ENCODE measurements around the gene HAND1.
A peak's percentile ranks its signal among the peaks of the same experiment; 100 is the strongest.

Gene HAND1

GRCh38 chr5:154478224-154478565 is at the start of gene HAND1:
Gene HAND1, minus strand, starts transcription at chr5:154478227. Its CDS starts 219 bp downstream, at chr5:154478008.
- peak; percentile 82 for DNase-seq (ENCODE audit: low spot score)
- no peak for TF ChIP-seq CTCF (conservative IDR thresholded peaks at IDR 0.05; ENCODE audit: low read depth)
- ChIA-PET POLR2A (ENCODE audit: low non-redundant PET) (no interaction called here), CTCF (interaction anchor here (1.4 to 2.9 kb wide), 2 partner anchors 10 to 42 kb away, joined by 7 to 9 read pairs; no protein-coding TSS in a partner anchor)
- no peak within 1 kb of the TSS for H3K27ac ChIP-seq

GRCh38 chr5:154526231-154527226 is 48.5 kb upstream of the HAND1 start:
- DNase-seq (ENCODE audit: low spot score): no peak
- no peak overlapping the region for H3K27ac ChIP-seq
- no peak for TF ChIP-seq CTCF (conservative IDR thresholded peaks at IDR 0.05; ENCODE audit: low read depth)
- POLR2A ChIA-PET (ENCODE audit: low non-redundant PET): no interaction called here
- CTCF ChIA-PET: interaction anchor here (0.7 kb wide), 1 partner anchor 1397 kb away, joined by 3 read pairs; no protein-coding TSS in a partner anchor

GRCh38 chr5:154524859-154525258 is 46.8 kb upstream of the HAND1 start:
- POLR2A ChIA-PET (ENCODE audit: low non-redundant PET): no interaction called here
- no peak overlapping the region for H3K27ac ChIP-seq
- no peak for TF ChIP-seq CTCF (conservative IDR thresholded peaks at IDR 0.05; ENCODE audit: low read depth)
- DNase-seq (ENCODE audit: low spot score): no peak
- CTCF ChIA-PET: interaction anchor here (0.6 to 0.7 kb wide), 2 partner anchors 18 to 679 kb away, joined by 3 to 6 read pairs; no protein-coding TSS in a partner anchor

- peak overlapping the region; percentile 23 for H3K27ac ChIP-seq
- no peak for DNase-seq (ENCODE audit: low spot score)
- no peak for TF ChIP-seq CTCF (conservative IDR thresholded peaks at IDR 0.05; ENCODE audit: low read depth)
- ChIA-PET CTCF (interaction anchor here (0.6 to 1.3 kb wide), 4 partner anchors 11 to 58 kb away, joined by 3 to 4 read pairs (median 4); no protein-coding TSS in a partner anchor), POLR2A (ENCODE audit: low non-redundant PET) (interaction anchor here (0.6 to 0.7 kb wide), 2 partner anchors 210 to 279 kb away, joined by 5 to 11 read pairs; no protein-coding TSS in a partner anchor)
These were observed 46.2 kb upstream of the HAND1 start for GRCh38 chr5:154524181-154524580.

GRCh38 chr5:154523709-154524108 is 45.7 kb upstream of the HAND1 start:
- ChIA-PET CTCF (interaction anchor here (0.7 to 1.3 kb wide), 4 partner anchors 10 to 57 kb away, joined by 3 to 4 read pairs (median 4); no protein-coding TSS in a partner anchor), POLR2A (ENCODE audit: low non-redundant PET) (interaction anchor here (0.5 to 0.7 kb wide), 3 partner anchors 58 to 279 kb away, joined by 5 to 11 read pairs (median 5); no protein-coding TSS in a partner anchor)
- peak; percentile 63 for DNase-seq (ENCODE audit: low spot score)
- no peak for TF ChIP-seq CTCF (conservative IDR thresholded peaks at IDR 0.05; ENCODE audit: low read depth)
- peak overlapping the region; percentile 23 for H3K27ac ChIP-seq

- no peak for TF ChIP-seq CTCF (conservative IDR thresholded peaks at IDR 0.05; ENCODE audit: low read depth)
- ChIA-PET POLR2A (ENCODE audit: low non-redundant PET) (interaction anchor here (0.5 kb wide), 1 partner anchor 57 kb away, joined by 5 read pairs; no protein-coding TSS in a partner anchor), CTCF (interaction anchor here (0.6 to 1.3 kb wide), 5 partner anchors 10 to 1859 kb away, joined by 3 to 5 read pairs (median 4); no protein-coding TSS in a partner anchor)
- no peak for DNase-seq (ENCODE audit: low spot score)
- no peak overlapping the region for H3K27ac ChIP-seq
These were observed 45.1 kb upstream of the HAND1 start for GRCh38 chr5:154523104-154523503.

Data from RWPE1 (cell line).